Endodermal cell (in vitro differentiated cells): ENCODE data around the gene KCNH3. TPM values are rescaled to one million over a fixed set of nuclear protein-coding genes. Genes with fewer than 3 reads are reported as not detected.

Experiments used
- DNase-seq: peaks from one replicate; pipeline ENCODE4 v3.0.0-alpha.2; 2017
- H3K27ac ChIP-seq: 2 replicates; pipeline ENCODE4 v1.5.1; 2013; ENCODE audit warnings: mild to moderate bottlenecking, low read depth, low read length, moderate library complexity
- H3K27me3 ChIP-seq: 2 replicates; pipeline ENCODE4 v1.6.1; 2013; ENCODE audit warnings: mild to moderate bottlenecking, low read length, moderate library complexity; ENCODE audit not compliant: insufficient read depth, control insufficient read depth, poor library complexity, severe bottlenecking
- H3K36me3 ChIP-seq: 2 replicates; pipeline ENCODE4 v1.7.0; 2013; ENCODE audit warnings: mild to moderate bottlenecking, low read length, moderate library complexity; ENCODE audit not compliant: control insufficient read depth, insufficient read depth
- H3K4me1 ChIP-seq: one replicate; pipeline ENCODE4 v1.7.0; 2013; ENCODE audit warnings: low read length; ENCODE audit not compliant: control insufficient read depth, insufficient read depth
- H3K4me3 ChIP-seq: 2 replicates; pipeline ENCODE4 v1.5.1; 2013; ENCODE audit warnings: mild to moderate bottlenecking, low read length, moderate library complexity
- H3K9ac ChIP-seq: 2 replicates; pipeline ENCODE4 v1.6.1; 2013; ENCODE audit warnings: mild to moderate bottlenecking, low read length, moderate library complexity; ENCODE audit not compliant: poor library complexity, severe bottlenecking; ENCODE audit errors: extremely low read depth
- H3K9me3 ChIP-seq: 2 replicates; pipeline ENCODE4 v1.6.1; 2013; ENCODE audit warnings: mild to moderate bottlenecking, low read length, moderate library complexity; ENCODE audit not compliant: control insufficient read depth
- H3K27ac Mint-ChIP-seq: 2 replicates; pipeline ENCODE4 v1.8.0; 2020; ENCODE audit warnings: mixed read lengths
- H3K27me3 Mint-ChIP-seq: 2 replicates; pipeline ENCODE4 v1.8.0; 2021; ENCODE audit warnings: mild to moderate bottlenecking, mixed read lengths; ENCODE audit not compliant: insufficient read depth
- H3K36me3 Mint-ChIP-seq: 2 replicates; pipeline ENCODE4 v1.8.0; 2020; ENCODE audit warnings: low read depth, mixed read lengths
- H3K4me1 Mint-ChIP-seq: 2 replicates; pipeline ENCODE4 v1.8.0; 2020; ENCODE audit warnings: mixed read lengths
- H3K4me3 Mint-ChIP-seq: 2 replicates; pipeline ENCODE4 v1.8.0; 2020; ENCODE audit warnings: mild to moderate bottlenecking, moderate library complexity, mixed read lengths
- H3K9me3 Mint-ChIP-seq: 2 replicates; pipeline ENCODE4 v1.8.0; 2020; ENCODE audit warnings: mild to moderate bottlenecking, mixed read lengths
- CTCF ChIP-seq: fragments of 200-600 bp; sonication (generic); conservative IDR thresholded peaks from 2 replicates; pipeline ENCODE4 v1.5.0; 2021; ENCODE audit warnings: antibody characterized with exemption, mild to moderate bottlenecking
- WGBS, 2 experiments: methylation state at CpG; one replicate each; pipeline versions ENCODE4 v1.1.5 to v1.1.7; 2013; ENCODE audit warnings: missing lambda C conversion rate in 2 of 2, mixed read lengths in 1 of 2; ENCODE audit not compliant: insufficient coverage in 1 of 2, insufficient read length in 1 of 2; 5-methylcytosine and 5-hydroxymethylcytosine counted together
- total RNA-seq, 2 donors: library from RNA; stranded (reverse); fragmentation: NEBNext Ultra II Directional in 1 of 2; extraction: Animal tissue kit (Norgen Biotek cat#: 25700) in 1 of 2; gene quantifications; 2 replicates in 1 of 2; 3 replicates in 1 of 2; pipeline ENCODE4 v1.2.1, GENCODE V29; 2021

KCNH3 gene
- total RNA-seq, 2 donors from 2014 or later = 1.00 to 1.5 TPM

GRCh38 chr12:49496417-49497360 is 42.1 kb upstream of the KCNH3 start:
- Mint-ChIP-seq H3K27me3 (no peaks in the 10 kb centered on the region), H3K27ac (peak overlapping the region; percentile 62), H3K4me1 (peaks cover 22% of the 10 kb centered on the region), H3K9me3 (no peaks in the 10 kb centered on the region), H3K4me3 (peak overlapping the region; percentile 0), H3K36me3 (peaks cover 63% of the 10 kb centered on the region)
- 89 to 90% methylated on average over 10 of the region's 10 CpGs for WGBS, 2 experiments
- H3K27ac ChIP-seq = no peak overlapping the region
- H3K36me3 ChIP-seq = peaks cover 60% of the 10 kb centered on the region
- H3K9me3 ChIP-seq = no peaks in the 10 kb centered on the region
- no peaks in the 10 kb centered on the region for H3K4me1 ChIP-seq
- DNase-seq = no peak
- no peak overlapping the region for H3K9ac ChIP-seq
- no peak overlapping the region for H3K4me3 ChIP-seq
- H3K27me3 ChIP-seq = no peaks in the 10 kb centered on the region
- TF ChIP-seq CTCF = no peak

- Mint-ChIP-seq H3K27me3 (no peaks in the 10 kb centered on the region), H3K4me1 (peaks cover 11% of the 10 kb centered on the region), H3K9me3 (no peaks in the 10 kb centered on the region), H3K27ac (no peak overlapping the region), H3K36me3 (peaks cover 76% of the 10 kb centered on the region), H3K4me3 (no peak overlapping the region)
- no peak for TF ChIP-seq CTCF
- WGBS, 2 experiments = 86 to 91% methylated on average over 1 of the region's 1 CpG
- no peak for DNase-seq
- no peak overlapping the region for H3K4me3 ChIP-seq
- H3K27ac ChIP-seq = no peak overlapping the region
- H3K9ac ChIP-seq = no peak overlapping the region
- H3K4me1 ChIP-seq = no peaks in the 10 kb centered on the region
- peaks cover 82% of the 10 kb centered on the region for H3K36me3 ChIP-seq
- H3K27me3 ChIP-seq = no peaks in the 10 kb centered on the region
- H3K9me3 ChIP-seq = peaks cover 7% of the 10 kb centered on the region
These were observed 36.9 kb upstream of the KCNH3 start for GRCh38 chr12:49501895-49502294.

DNA sequence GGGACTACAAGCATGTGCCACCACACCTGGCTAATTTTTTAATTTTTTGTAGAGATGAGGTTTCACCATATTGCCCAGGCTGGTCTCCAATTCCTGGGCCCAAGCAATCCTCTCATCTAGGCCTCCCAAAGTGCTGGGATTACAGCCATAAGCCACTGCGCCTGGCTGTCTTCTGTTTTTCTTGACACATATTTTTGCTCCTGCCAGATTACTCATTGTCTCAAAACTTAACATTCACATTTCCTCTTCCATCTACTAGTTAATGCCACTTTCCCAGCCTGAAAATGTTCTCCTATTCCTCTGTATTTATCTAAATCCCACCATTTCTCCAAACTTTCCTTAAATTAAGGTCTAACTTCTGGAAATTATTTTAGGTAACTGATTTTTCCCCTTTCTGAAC is 36.2 kb upstream of the KCNH3 start:
- Mint-ChIP-seq H3K27me3 (no peaks in the 10 kb centered on the region), H3K4me3 (no peak overlapping the region), H3K9me3 (no peaks in the 10 kb centered on the region), H3K36me3 (peaks cover 75% of the 10 kb centered on the region), H3K4me1 (peaks cover 5% of the 10 kb centered on the region), H3K27ac (no peak overlapping the region)
- H3K36me3 ChIP-seq = peaks cover 81% of the 10 kb centered on the region
- no peak overlapping the region for H3K9ac ChIP-seq
- no peak overlapping the region for H3K27ac ChIP-seq
- DNase-seq = no peak
- H3K4me3 ChIP-seq = no peak overlapping the region
- H3K9me3 ChIP-seq = peaks cover 7% of the 10 kb centered on the region
- no peaks in the 10 kb centered on the region for H3K4me1 ChIP-seq
- no peak for TF ChIP-seq CTCF
- H3K27me3 ChIP-seq = no peaks in the 10 kb centered on the region
- WGBS, 2 experiments = 100% methylated on average over 1 of the region's 1 CpG
